HepG2 (cell line): ENCODE data around the gene IL15RA. TPM values are rescaled to one million over a fixed set of nuclear protein-coding genes. Genes with fewer than 3 reads are reported as not detected.

Source experiments
- IRX3 ChIP-seq: sonication (generic); formaldehyde crosslinking; IDR thresholded peaks from 2 replicates; pipeline ENCODE4 v1.8.1; 2023; ENCODE audit warnings: mild to moderate bottlenecking, low read depth, missing genetic modification reagents, borderline replicate concordance
- KAT7 ChIP-seq: IDR thresholded peaks from 2 replicates; pipeline ENCODE4 v1.6.1; 2018; ENCODE audit warnings: borderline replicate concordance, missing compliant biosample characterization
- POLR2A ChIP-seq, 2 experiments: IDR thresholded peaks; 2 replicates each; pipeline ENCODE4 v1.6.1; 2011; ENCODE audit warnings: low read depth in 2 of 2, low read length in 2 of 2, mild to moderate bottlenecking in 1 of 2, moderate library complexity in 1 of 2; ENCODE audit not compliant: insufficient read depth in 1 of 2
- RAD21 ChIP-seq: fragments of 450-650 bp; formaldehyde crosslinking; IDR thresholded peaks from 2 replicates; pipeline ENCODE4 v1.5.0; 2020; ENCODE audit warnings: mild to moderate bottlenecking
- RXRA ChIP-seq: sonication (generic); formaldehyde crosslinking; IDR thresholded peaks from 2 replicates; pipeline ENCODE4 v1.5.1; 2020; ENCODE audit warnings: missing genetic modification reagents
- SETDB1 ChIP-seq: sonication (generic); formaldehyde crosslinking; IDR thresholded peaks from 2 replicates; pipeline ENCODE4 v1.5.1; 2020; ENCODE audit warnings: missing genetic modification reagents, mild to moderate bottlenecking, borderline replicate concordance
- SSRP1 ChIP-seq: IDR thresholded peaks from 2 replicates; pipeline ENCODE4 v1.6.1; 2016; ENCODE audit warnings: control low read depth
- TCF12 ChIP-seq, 2 experiments: fragments of 450-650 bp in 1 of 2; sonication (generic) in 1 of 2; formaldehyde crosslinking in 1 of 2; IDR thresholded peaks; 2 replicates each; pipeline versions ENCODE4 v1.6.1 to v1.8.0; 2017 to 2022; ENCODE audit warnings: antibody characterized with exemption in 1 of 2, mild to moderate bottlenecking in 1 of 2, missing genetic modification reagents in 1 of 2, moderate library complexity in 1 of 2
- TOE1 ChIP-seq: sonication (generic); formaldehyde crosslinking; IDR thresholded peaks from 2 replicates; pipeline ENCODE4 v1.4.0; 2020; ENCODE audit warnings: mild to moderate bottlenecking, missing genetic modification reagents
- ZNF333 ChIP-seq: sonication (generic); formaldehyde crosslinking; IDR thresholded peaks from 2 replicates; pipeline ENCODE4 v1.4.0; 2020; ENCODE audit warnings: mild to moderate bottlenecking, missing genetic modification reagents, borderline replicate concordance
- ZNF33A ChIP-seq: sonication (generic); formaldehyde crosslinking; IDR thresholded peaks from 2 replicates; pipeline ENCODE4 v1.5.1; 2020; ENCODE audit warnings: missing genetic modification reagents, mild to moderate bottlenecking, moderate library complexity, borderline replicate concordance
- ZNF598 ChIP-seq: sonication (generic); formaldehyde crosslinking; IDR thresholded peaks from 2 replicates; pipeline ENCODE4 v1.5.1; 2020; ENCODE audit warnings: mild to moderate bottlenecking, missing genetic modification reagents, borderline replicate concordance
- polyA plus RNA-seq, 8 experiments: library from polyadenylated mRNA; depleted of rRNA in 3 of 8; stranded (reverse) in 7 of 8; unstranded in 1 of 8; fragments of >200 nt; fragmentation: Illumina TruSeq in 4 of 8; extraction: Trizol in 4 of 8; gene quantifications; 2 replicates each; pipeline versions ENCODE4 v1.2.1 to v1.2.3, GENCODE V29; 2011 to 2016; ENCODE audit warnings: low read depth in 4 of 8, missing spikeins in 1 of 8, mixed read lengths in 1 of 8; ENCODE audit not compliant: insufficient read depth in 1 of 8
- total RNA-seq, 5 experiments: library from RNA; depleted of rRNA; stranded (reverse); fragments of >200 nt; fragmentation: Illumina TruSeq; extraction: Trizol; gene quantifications; 2 replicates each; pipeline ENCODE4 v1.2.3, GENCODE V29; 2016; ENCODE audit warnings: low read depth in 1 of 5
- TF ChIP-seq, protein P1 (sequence below): fragments of 450-650 bp; IDR thresholded peaks from 2 replicates; pipeline ENCODE4 v1.6.1; 2017; ENCODE audit warnings: mild to moderate bottlenecking
- TF ChIP-seq, protein P2 (sequence below): IDR thresholded peaks from 2 replicates; pipeline ENCODE4 v1.6.1; 2018; ENCODE audit warnings: missing genetic modification reagents, mild to moderate bottlenecking, missing compliant biosample characterization
- TF ChIP-seq, protein P3 (sequence below): sonication (generic); formaldehyde crosslinking; IDR thresholded peaks from 2 replicates; pipeline ENCODE4 v1.9.0; 2021; ENCODE audit warnings: missing genetic modification reagents, borderline replicate concordance
- TF ChIP-seq, protein P4 (sequence below): sonication (generic); formaldehyde crosslinking; IDR thresholded peaks from 2 replicates; pipeline ENCODE4 v1.4.0; 2020; ENCODE audit warnings: missing genetic modification reagents

The IL15RA gene
- total and polyA plus RNA-seq, 2 of the 13 experiments (the other 11 are each of a cell fraction or from before 2014, with no cell fraction given), result 0.53 to 0.77 TPM

DNA sequence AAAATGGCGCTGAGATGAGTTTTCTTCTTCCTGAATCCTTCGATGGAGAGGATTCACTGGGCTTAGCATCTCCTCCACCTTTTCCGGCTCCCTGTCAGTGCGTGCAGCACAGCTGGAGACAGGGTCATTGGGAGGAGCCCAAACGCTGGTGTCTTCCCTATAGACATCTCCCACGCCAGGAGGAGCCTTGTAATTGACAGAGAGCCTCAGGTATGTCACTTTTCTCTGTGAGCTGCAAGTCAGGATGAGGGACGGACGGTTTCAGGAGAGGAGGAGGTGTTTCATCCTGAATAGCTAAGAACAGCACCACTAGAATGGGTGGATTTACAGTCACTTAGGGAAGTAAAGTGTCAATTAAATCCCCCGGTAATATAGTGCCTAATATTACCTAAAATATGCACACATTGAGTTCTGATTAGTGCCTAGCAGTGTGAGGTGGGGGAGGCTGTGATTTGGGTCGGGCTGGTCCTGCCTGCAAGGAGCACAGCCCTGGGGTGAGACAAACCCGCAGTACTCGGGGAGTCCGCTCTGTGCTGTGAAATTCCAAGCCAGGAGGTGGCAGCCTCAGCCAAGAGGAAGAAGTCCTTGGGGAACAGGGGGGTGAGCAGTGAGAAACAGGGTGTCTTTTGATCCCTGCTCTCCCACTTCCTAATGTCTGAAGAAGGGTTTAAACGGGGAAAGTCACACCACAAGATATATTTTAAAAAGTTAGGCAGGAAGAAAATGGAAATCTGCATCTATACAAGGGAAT lies 28.2 kb downstream of the IL15RA start (continued):
- TF ChIP-seq, protein P1, sequence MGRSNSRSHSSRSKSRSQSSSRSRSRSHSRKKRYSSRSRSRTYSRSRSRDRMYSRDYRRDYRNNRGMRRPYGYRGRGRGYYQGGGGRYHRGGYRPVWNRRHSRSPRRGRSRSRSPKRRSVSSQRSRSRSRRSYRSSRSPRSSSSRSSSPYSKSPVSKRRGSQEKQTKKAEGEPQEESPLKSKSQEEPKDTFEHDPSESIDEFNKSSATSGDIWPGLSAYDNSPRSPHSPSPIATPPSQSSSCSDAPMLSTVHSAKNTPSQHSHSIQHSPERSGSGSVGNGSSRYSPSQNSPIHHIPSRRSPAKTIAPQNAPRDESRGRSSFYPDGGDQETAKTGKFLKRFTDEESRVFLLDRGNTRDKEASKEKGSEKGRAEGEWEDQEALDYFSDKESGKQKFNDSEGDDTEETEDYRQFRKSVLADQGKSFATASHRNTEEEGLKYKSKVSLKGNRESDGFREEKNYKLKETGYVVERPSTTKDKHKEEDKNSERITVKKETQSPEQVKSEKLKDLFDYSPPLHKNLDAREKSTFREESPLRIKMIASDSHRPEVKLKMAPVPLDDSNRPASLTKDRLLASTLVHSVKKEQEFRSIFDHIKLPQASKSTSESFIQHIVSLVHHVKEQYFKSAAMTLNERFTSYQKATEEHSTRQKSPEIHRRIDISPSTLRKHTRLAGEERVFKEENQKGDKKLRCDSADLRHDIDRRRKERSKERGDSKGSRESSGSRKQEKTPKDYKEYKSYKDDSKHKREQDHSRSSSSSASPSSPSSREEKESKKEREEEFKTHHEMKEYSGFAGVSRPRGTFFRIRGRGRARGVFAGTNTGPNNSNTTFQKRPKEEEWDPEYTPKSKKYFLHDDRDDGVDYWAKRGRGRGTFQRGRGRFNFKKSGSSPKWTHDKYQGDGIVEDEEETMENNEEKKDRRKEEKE, result no peak
- TF ChIP-seq SETDB1 (CRISPR knock-in tag) (no peak), SSRP1 (CRISPR knock-in tag) (no peak), POLR2A (IDR thresholded peaks at IDR 0.05; ENCODE audit: insufficient read depth in 1 of 2, low read depth in 2 of 2, low read length in 2 of 2) (no peak), ZNF598 (CRISPR knock-in tag) (no peak), TCF12 (IDR thresholded peaks at IDR 0.05) (no peak), TCF12 (CRISPR knock-in tag; IDR thresholded peaks at IDR 0.05) (no peak), IRX3 (no peak), RAD21 (CRISPR knock-in tag) (peak; percentile 29; the same call in 1 of the 2 replicates), ZNF33A (CRISPR knock-in tag) (no peak), KAT7 (CRISPR knock-in tag) (no peak), ZNF333 (CRISPR knock-in tag) (no peak), RXRA (CRISPR knock-in tag) (no peak), TOE1 (CRISPR knock-in tag) (no peak)
- TF ChIP-seq, protein P2, sequence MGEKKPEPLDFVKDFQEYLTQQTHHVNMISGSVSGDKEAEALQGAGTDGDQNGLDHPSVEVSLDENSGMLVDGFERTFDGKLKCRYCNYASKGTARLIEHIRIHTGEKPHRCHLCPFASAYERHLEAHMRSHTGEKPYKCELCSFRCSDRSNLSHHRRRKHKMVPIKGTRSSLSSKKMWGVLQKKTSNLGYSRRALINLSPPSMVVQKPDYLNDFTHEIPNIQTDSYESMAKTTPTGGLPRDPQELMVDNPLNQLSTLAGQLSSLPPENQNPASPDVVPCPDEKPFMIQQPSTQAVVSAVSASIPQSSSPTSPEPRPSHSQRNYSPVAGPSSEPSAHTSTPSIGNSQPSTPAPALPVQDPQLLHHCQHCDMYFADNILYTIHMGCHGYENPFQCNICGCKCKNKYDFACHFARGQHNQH (CRISPR knock-in tag), result no peak
- TF ChIP-seq, protein P3, sequence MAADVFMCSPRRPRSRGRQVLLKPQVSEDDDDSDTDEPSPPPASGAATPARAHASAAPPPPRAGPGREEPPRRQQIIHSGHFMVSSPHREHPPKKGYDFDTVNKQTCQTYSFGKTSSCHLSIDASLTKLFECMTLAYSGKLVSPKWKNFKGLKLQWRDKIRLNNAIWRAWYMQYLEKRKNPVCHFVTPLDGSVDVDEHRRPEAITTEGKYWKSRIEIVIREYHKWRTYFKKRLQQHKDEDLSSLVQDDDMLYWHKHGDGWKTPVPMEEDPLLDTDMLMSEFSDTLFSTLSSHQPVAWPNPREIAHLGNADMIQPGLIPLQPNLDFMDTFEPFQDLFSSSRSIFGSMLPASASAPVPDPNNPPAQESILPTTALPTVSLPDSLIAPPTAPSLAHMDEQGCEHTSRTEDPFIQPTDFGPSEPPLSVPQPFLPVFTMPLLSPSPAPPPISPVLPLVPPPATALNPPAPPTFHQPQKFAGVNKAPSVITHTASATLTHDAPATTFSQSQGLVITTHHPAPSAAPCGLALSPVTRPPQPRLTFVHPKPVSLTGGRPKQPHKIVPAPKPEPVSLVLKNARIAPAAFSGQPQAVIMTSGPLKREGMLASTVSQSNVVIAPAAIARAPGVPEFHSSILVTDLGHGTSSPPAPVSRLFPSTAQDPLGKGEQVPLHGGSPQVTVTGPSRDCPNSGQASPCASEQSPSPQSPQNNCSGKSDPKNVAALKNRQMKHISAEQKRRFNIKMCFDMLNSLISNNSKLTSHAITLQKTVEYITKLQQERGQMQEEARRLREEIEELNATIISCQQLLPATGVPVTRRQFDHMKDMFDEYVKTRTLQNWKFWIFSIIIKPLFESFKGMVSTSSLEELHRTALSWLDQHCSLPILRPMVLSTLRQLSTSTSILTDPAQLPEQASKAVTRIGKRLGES (CRISPR knock-in tag), result no peak
- TF ChIP-seq, protein P4, sequence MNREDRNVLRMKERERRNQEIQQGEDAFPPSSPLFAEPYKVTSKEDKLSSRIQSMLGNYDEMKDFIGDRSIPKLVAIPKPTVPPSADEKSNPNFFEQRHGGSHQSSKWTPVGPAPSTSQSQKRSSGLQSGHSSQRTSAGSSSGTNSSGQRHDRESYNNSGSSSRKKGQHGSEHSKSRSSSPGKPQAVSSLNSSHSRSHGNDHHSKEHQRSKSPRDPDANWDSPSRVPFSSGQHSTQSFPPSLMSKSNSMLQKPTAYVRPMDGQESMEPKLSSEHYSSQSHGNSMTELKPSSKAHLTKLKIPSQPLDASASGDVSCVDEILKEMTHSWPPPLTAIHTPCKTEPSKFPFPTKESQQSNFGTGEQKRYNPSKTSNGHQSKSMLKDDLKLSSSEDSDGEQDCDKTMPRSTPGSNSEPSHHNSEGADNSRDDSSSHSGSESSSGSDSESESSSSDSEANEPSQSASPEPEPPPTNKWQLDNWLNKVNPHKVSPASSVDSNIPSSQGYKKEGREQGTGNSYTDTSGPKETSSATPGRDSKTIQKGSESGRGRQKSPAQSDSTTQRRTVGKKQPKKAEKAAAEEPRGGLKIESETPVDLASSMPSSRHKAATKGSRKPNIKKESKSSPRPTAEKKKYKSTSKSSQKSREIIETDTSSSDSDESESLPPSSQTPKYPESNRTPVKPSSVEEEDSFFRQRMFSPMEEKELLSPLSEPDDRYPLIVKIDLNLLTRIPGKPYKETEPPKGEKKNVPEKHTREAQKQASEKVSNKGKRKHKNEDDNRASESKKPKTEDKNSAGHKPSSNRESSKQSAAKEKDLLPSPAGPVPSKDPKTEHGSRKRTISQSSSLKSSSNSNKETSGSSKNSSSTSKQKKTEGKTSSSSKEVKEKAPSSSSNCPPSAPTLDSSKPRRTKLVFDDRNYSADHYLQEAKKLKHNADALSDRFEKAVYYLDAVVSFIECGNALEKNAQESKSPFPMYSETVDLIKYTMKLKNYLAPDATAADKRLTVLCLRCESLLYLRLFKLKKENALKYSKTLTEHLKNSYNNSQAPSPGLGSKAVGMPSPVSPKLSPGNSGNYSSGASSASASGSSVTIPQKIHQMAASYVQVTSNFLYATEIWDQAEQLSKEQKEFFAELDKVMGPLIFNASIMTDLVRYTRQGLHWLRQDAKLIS (CRISPR knock-in tag), result no peak
